ENCODE data around the gene KIAA1614. TPM values are rescaled to one million over a fixed set of nuclear protein-coding genes. Genes with fewer than 3 reads are reported as not detected.

The KIAA1614 gene
- total and polyA plus RNA-seq, 4 donors, result 2.1 to 6.4 (median 4.5) TPM

DNA sequence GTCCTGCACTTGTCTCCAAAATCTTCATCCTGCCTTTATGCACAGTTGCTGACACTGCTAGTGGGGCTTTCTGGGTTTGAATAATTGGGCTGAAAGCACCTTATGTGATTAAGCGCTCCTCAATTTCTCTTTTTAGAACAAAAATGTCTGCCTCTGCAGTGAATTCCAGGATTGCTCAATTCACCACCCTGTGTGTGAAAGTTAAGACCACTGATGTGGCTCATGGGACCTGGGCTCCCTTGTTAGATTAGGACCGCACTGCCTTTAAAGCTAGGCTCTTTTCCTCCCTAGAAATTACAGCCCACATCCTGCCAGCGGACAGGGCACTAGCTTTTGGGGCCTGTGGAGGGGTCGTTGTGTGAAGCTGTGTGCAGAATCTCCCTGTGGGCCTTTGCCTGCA, 18.8 kb downstream of the KIAA1614 start:
- no peak for DNase-seq
- peaks cover 0 to 3% (median 0%) of the 10 kb centered on the region in 4 donors for H3K9me3 ChIP-seq (ENCODE audit: control insufficient read depth in 4 of 4, insufficient read depth in 3 of 4, low read length in 3 of 4)
- TF ChIP-seq, protein P1, sequence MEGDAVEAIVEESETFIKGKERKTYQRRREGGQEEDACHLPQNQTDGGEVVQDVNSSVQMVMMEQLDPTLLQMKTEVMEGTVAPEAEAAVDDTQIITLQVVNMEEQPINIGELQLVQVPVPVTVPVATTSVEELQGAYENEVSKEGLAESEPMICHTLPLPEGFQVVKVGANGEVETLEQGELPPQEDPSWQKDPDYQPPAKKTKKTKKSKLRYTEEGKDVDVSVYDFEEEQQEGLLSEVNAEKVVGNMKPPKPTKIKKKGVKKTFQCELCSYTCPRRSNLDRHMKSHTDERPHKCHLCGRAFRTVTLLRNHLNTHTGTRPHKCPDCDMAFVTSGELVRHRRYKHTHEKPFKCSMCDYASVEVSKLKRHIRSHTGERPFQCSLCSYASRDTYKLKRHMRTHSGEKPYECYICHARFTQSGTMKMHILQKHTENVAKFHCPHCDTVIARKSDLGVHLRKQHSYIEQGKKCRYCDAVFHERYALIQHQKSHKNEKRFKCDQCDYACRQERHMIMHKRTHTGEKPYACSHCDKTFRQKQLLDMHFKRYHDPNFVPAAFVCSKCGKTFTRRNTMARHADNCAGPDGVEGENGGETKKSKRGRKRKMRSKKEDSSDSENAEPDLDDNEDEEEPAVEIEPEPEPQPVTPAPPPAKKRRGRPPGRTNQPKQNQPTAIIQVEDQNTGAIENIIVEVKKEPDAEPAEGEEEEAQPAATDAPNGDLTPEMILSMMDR (IDR thresholded peaks at IDR 0.05; ENCODE audit: control extremely low read depth, extremely low read depth), result no peak
- no peak for ATAC-seq (ENCODE audit: insufficient read depth, low FRiP score)
- WGBS, 2 donors, result 81 to 84% methylated on average over 4 of the region's 4 CpGs
- no peaks in the 10 kb centered on the region for H3K27me3 ChIP-seq (ENCODE audit: control insufficient read depth in 3 of 3, insufficient read depth in 3 of 3, low read length in 2 of 3)
- H3K36me3 ChIP-seq (ENCODE audit: control insufficient read depth in 4 of 4, insufficient read depth in 4 of 4, low read length in 4 of 4), result peaks cover 0 to 25% (median 15%) of the 10 kb centered on the region in 4 donors
- peaks cover 3 to 47% (median 30%) of the 10 kb centered on the region in 5 donors for H3K4me1 ChIP-seq (ENCODE audit: control insufficient read depth in 5 of 5, insufficient read depth in 5 of 5, low read length in 5 of 5)
- no peak overlapping the region for H3K27ac ChIP-seq (ENCODE audit: low read depth in 1 of 2, low read length in 1 of 2)
- no peak overlapping the region for H3K4me3 ChIP-seq
- H3K9ac ChIP-seq (ENCODE audit: insufficient read depth in 1 of 2, low read length in 2 of 2), result no peak overlapping the region

DNA sequence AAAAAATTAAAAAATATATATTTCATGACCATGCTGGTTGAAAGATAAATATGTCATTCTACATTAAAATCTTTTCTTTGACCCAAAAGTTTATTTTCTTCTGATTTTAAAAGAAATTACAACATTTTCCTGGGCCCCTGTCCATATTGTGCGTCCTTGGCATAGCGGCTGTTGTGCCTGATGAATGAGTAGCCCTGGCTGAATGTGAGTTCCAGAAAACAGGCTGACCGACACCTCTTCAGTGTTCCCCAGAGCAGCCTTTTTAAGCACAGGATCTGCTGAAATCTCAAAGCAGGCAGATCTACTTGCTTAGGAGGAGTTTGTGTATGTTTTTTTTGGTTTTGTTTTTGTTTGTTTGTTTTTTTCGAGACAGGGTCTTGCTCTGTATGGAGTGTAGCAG, 19.7 kb downstream of the KIAA1614 start:
- ATAC-seq (ENCODE audit: insufficient read depth, low FRiP score) (no peak), DNase-seq (peak in 2 of 3 donors; percentile 70 to 82)
- peaks cover 3 to 38% (median 24%) of the 10 kb centered on the region in 5 donors for H3K4me1 ChIP-seq (ENCODE audit: control insufficient read depth in 5 of 5, insufficient read depth in 5 of 5, low read length in 5 of 5)
- H3K36me3 ChIP-seq (ENCODE audit: control insufficient read depth in 4 of 4, insufficient read depth in 4 of 4, low read length in 4 of 4), result peaks cover 0 to 31% (median 18%) of the 10 kb centered on the region in 4 donors
- 87 to 94% methylated on average over 4 of the region's 4 CpGs for WGBS, 2 donors
- H3K4me3 ChIP-seq, result no peak overlapping the region
- peaks cover 0 to 5% (median 0%) of the 10 kb centered on the region in 4 donors for H3K9me3 ChIP-seq (ENCODE audit: control insufficient read depth in 4 of 4, insufficient read depth in 3 of 4, low read length in 3 of 4)
- TF ChIP-seq, protein P1 (IDR thresholded peaks at IDR 0.05; ENCODE audit: control extremely low read depth, extremely low read depth), result no peak
- no peaks in the 10 kb centered on the region for H3K27me3 ChIP-seq (ENCODE audit: control insufficient read depth in 3 of 3, insufficient read depth in 3 of 3, low read length in 2 of 3)
- H3K9ac ChIP-seq (ENCODE audit: insufficient read depth in 1 of 2, low read length in 2 of 2), result no peak overlapping the region
- H3K27ac ChIP-seq (ENCODE audit: low read depth in 1 of 2, low read length in 1 of 2), result no peak overlapping the region

DNA sequence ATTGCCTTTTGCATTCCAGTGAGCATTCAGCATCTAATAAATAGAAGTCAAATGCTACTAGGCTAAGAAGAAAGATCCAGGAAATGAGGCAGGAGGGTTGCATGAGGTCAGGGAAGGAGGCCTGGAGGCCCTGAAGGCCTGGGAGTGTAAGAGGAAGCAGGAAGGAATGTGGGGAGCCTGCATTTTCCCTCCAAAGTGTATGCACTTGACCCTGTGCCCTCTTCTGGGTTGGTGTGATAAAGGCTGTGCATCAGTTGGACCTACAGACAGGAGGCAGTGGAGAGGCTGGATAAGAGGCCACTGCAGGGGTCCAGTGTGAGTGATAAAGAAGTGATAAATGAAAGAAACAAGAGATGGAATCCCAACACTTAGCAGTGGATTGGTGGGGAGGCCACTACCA, 20.4 kb downstream of the KIAA1614 start:
- Histone ChIP-seq H3K27me3 (ENCODE audit: control insufficient read depth in 3 of 3, insufficient read depth in 3 of 3, low read length in 2 of 3) (no peaks in the 10 kb centered on the region), H3K4me1 (ENCODE audit: control insufficient read depth in 5 of 5, insufficient read depth in 5 of 5, low read length in 5 of 5) (peaks cover 1 to 31% (median 18%) of the 10 kb centered on the region in 5 donors), H3K27ac (ENCODE audit: low read depth in 1 of 2, low read length in 1 of 2) (no peak overlapping the region), H3K9ac (ENCODE audit: insufficient read depth in 1 of 2, low read length in 2 of 2) (no peak overlapping the region), H3K4me3 (no peak overlapping the region), H3K36me3 (ENCODE audit: control insufficient read depth in 4 of 4, insufficient read depth in 4 of 4, low read length in 4 of 4) (peaks cover 0 to 32% (median 21%) of the 10 kb centered on the region in 4 donors), H3K9me3 (ENCODE audit: control insufficient read depth in 4 of 4, insufficient read depth in 3 of 4, low read length in 3 of 4) (peaks cover 0 to 5% (median 0%) of the 10 kb centered on the region in 4 donors)
- TF ChIP-seq, protein P1 (IDR thresholded peaks at IDR 0.05; ENCODE audit: control extremely low read depth, extremely low read depth), result no peak
- DNase-seq (no peak), ATAC-seq (ENCODE audit: insufficient read depth, low FRiP score) (no peak)

DNA sequence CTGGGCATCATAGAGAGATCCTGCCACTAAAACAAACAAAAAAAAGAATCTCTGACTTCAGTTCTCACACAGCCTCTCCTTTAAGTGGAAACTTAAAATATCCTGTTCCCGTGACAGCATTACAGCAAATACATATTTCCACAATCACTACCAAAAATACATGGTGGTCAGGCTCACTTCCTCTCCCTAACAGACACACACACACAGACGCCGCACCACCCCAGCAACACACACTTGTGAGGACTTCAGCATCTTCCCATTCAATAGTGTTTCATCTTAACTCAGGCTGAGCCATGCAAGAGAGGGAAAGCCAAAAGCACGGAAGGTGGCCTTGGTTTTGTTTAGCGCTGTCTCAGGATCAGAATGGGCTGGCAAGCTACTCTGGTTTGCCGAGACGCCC, 21.9 kb downstream of the KIAA1614 start:
- Histone ChIP-seq H3K4me3 (no peak overlapping the region), H3K36me3 (ENCODE audit: control insufficient read depth in 4 of 4, insufficient read depth in 4 of 4, low read length in 4 of 4) (peaks cover 0 to 30% (median 17%) of the 10 kb centered on the region in 4 donors), H3K27ac (ENCODE audit: low read depth in 1 of 2, low read length in 1 of 2) (no peak overlapping the region), H3K9me3 (ENCODE audit: control insufficient read depth in 4 of 4, insufficient read depth in 3 of 4, low read length in 3 of 4) (peaks cover 0 to 5% (median 0%) of the 10 kb centered on the region in 4 donors), H3K9ac (ENCODE audit: insufficient read depth in 1 of 2, low read length in 2 of 2) (no peak overlapping the region), H3K4me1 (ENCODE audit: control insufficient read depth in 5 of 5, insufficient read depth in 5 of 5, low read length in 5 of 5) (peaks cover 0 to 17% (median 5%) of the 10 kb centered on the region in 5 donors), H3K27me3 (ENCODE audit: control insufficient read depth in 3 of 3, insufficient read depth in 3 of 3, low read length in 2 of 3) (no peaks in the 10 kb centered on the region)
- WGBS, 2 donors, result 39 to 68% methylated on average over 7 of the region's 7 CpGs
- ATAC-seq (ENCODE audit: insufficient read depth, low FRiP score), result no peak
- no peak for DNase-seq
- TF ChIP-seq, protein P1 (IDR thresholded peaks at IDR 0.05; ENCODE audit: control extremely low read depth, extremely low read depth), result no peak
